DMS53 treated with DMSO at 0.1 percent for 48 hours (cell line): ENCODE results near the gene CDYL2.

ENCODE experiments used
- DNase-seq: peaks from one replicate; lab custom pipeline; 2025; ENCODE audit not compliant: unreplicated experiment; lab: John Stamatoyannopoulos, UW

The CDYL2 gene

DNA sequence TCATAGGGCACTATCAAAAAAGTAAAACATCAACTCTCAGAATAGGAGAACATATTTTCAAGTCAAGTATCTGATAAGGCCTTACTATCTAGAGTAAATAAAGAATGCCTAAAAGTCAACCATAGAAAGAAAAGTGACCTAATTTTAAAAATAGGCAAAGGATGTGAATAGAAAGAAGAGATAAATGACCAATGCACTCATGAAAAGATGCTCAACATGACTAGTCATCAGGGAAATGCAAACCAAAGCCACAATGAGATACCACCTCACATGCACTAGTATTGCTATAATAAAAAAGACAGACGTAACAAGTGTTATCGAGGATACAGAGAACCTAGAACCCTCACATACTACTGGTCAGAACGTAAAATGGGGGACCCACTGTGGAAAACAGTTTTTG, 172.8 kb downstream of the CDYL2 start:
- DNase-seq, result no peak

GRCh38 chr16:80628254-80628653, 176.1 kb downstream of the CDYL2 start:
- DNase-seq, result no peak

- DNase-seq, result no peak
These were observed 177.3 kb downstream of the CDYL2 start for GRCh38 chr16:80627108-80627507.

GRCh38 chr16:80623376-80623775, 181.0 kb downstream of the CDYL2 start:
- DNase-seq, result no peak

DNA sequence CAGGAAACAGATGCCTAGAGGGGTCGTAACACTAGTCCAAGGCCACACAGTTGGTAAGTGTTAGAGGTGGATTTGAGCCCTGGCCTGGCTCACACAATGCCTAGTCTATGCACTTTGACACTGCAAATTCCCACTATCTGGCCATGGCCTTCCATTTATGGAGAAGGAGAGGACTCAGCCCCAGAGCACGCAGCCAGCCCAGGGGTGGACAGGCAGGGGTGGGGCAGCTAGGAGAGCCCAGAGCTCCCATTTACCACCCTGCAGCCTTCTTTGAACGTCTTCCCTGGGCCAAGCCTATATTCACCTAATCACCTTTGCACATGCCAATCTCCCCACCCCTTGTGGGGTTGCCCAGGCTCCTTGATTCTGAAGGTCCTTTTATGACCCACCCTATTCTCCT, 182.4 kb downstream of the CDYL2 start:
- DNase-seq, result no peak

DNA sequence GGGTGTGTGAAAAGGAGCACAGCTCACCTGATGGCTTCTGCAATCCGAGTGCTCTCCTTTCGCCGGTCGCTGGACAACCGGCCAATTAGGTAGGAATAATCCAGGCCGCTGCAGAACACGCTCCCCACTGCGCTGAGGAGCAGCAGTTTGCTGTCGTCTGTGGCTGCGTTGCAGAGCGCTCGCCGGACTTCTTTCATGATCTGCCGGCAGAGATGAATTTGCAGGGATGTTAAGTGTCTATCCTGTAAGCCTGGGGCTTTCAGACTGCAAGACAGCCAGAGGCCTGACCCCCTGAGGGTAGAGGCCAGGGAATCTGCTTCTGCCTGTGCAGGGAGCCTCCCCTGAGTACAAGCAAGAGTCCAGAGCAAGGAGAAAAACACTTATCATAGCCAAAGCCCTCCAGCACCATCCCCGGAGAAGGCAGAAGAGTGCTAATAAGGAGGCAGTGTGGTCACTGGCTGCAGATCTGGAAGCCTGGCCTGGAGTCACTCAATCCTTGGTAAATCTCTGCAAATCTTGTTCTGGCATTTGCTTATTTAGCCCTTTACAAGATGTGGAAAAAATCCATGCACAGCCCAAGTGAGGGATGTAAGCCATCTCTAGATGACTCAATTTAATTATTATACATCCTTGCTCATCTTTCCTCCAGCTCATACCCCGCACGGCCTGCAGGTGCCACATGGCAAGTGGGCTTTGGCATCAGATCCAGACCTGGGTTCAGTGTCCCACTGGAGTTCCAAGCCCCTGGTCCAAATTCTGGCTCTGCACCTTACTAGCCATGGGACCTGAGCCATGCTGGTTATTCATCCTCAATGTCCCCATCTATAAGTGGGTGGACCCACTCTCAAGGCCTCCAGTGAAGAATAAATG, 183.4 kb downstream of the CDYL2 start:
- DNase-seq, result no peak

- no peak for DNase-seq
These were observed 184.6 kb downstream of the CDYL2 start for GRCh38 chr16:80619824-80620223.

GRCh38 chr16:80618862-80619648, 185.3 kb downstream of the CDYL2 start:
- no peak for DNase-seq

DNA sequence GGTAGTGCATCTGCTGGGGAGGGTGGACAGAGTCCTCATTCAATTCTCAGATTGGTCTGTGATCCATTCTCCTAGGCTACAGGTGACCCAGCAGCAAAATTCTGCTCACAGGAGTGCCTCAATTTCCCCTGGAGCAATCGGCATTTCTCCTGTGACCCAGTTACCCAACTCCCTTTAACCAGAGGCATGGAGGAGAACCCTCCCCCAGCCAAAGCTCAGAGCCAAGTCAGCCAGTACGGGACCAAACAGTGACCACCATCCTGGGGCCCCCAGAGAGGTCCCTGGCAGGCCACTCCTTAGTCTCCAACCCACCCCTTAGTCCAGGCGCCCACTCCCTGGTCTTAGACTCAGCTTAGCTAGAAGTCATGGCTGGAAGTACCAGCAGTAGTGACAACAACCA, 188.0 kb downstream of the CDYL2 start:
- DNase-seq, result no peak

DNA sequence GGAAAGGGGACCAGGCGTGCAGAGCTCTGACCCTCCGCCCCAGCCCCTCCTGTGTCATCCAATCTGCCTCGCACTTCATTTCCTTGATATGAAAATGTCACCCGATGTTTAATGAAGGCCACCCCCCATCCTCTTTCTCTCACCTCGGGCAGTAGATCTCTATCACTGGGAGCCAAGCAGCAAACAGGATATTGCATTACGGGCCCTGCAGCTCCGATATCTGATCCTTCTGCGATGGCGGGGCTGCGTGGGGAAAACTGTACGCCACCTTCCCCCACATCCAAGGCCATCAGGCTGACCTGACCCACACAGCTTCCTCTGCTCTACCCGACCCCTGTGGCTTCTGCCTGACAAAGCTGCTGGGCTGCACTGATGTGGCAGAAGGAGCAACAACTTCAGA, 188.7 kb downstream of the CDYL2 start:
- DNase-seq, result no peak

GRCh38 chr16:80614908-80615671, 189.3 kb downstream of the CDYL2 start:
- DNase-seq, result no peak

GRCh38 chr16:80612461-80613017, 191.9 kb downstream of the CDYL2 start:
- no peak for DNase-seq

GRCh38 chr16:80611930-80612327, 192.5 kb downstream of the CDYL2 start:
- DNase-seq, result no peak

DNA sequence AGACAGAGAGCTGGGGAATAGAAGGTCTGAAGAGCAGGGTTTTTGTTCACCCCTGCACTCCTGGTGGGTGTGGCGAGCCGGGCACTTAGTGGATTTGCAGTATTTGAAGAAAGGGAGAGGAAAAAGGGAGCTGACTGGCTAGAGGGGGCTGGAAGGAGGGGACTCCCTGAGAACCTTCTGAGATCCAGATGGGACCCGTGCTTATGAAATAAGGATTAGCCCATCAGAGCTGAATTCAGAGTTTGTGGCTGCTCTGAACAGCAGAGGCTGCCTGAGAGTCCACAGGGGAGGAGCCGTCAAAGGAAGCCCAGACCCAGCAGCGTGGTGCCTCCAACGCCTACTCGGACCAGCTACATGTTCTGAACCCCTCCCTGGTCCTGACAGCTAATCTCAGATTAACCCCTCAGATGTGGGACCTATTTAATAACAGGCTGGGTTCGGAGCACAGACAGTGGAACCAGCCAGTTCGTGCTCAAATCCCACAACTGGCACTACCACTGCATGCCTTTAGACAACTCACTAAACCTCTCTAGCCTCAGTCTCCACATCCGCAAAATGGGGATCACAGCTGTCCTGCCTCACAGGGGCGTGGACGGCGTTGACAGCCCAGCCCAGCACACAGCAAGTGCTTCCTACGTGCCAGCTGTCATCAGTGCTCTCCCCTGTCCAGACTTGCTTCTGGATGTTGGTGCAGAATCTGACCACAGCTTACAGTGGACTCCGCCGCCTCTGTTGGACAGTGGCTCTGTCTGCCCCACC, 193.0 kb downstream of the CDYL2 start:
- no peak for DNase-seq

DNA sequence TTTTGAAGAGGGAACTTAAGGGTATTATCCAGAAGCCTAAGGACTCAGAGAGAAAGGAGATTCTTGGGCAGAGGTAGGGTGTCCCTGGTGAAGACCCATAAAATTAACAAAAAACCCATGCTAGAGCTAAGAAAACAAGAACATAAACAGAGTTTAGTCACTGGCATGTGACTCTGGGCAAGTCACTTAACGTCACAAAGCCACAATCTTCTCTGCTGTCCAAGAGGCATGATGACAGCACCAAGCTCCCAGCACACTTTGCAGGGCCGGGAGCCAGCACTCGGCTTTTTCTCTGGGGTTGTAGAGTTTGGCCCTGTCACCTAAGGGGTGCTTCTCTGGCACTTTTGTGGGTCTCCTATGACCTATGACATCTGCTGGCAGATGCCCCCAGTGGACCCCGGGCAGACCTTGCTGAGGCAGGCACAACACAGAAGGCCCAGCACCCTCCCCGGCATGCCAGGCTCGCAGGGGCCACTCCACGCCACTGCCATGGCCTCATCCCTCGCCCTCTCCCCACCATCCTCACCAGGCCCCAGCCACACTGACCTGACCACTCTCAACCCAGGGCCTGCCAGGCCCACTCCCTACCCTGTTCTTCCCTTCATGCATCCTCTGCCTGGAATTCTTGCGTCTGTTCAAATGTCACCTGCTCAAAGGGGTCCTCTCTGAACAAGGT, 193.8 kb downstream of the CDYL2 start:
- DNase-seq, result no peak

DNA sequence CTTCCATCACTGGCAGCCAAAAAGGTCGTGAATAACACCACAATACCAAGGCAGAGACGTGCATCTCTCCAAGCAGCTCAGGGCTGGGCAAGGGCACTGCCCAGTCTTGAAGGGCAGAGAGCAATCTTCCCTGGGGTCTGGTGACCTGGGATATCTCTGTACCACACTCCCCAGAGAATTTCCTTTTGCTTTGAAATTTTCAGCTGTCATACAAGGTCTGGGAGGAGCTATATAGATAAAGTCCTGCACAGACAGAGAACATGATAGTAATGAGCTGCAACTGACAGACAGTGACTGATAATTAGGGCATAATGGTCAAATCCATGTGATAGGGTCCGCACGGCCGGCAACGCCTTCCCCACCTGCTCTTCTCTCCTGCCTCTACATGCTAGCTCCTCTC, 195.5 kb downstream of the CDYL2 start:
- DNase-seq, result no peak

GRCh38 chr16:80607204-80607603, 197.2 kb downstream of the CDYL2 start:
- no peak for DNase-seq

DNA sequence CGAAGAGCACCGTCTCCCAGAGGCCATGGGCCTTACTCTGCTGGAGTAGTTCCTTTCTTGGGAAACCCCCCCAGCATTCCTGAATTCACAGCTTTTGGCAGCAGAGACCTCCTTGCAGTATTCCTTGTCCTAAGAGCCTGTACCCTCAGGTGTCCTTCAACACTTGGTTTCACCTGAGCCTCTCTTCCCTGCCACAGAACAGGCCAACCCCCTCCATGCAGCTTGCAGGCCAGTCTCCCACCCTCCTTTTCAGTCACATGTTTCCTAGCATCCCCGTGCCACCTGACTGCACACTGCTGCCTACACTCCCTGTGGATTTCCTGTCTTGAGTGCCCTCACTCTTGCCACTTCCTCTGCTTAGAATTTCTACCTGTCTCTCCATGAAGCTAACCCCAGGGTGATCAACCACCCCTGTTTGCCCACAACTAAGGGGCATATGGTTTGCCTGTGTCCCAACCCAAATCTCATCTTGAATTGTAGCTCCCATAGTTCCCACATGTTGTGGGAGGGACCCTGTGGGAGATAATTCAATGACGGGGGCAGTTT, 198.1 kb downstream of the CDYL2 start:
- no peak for DNase-seq

DNA sequence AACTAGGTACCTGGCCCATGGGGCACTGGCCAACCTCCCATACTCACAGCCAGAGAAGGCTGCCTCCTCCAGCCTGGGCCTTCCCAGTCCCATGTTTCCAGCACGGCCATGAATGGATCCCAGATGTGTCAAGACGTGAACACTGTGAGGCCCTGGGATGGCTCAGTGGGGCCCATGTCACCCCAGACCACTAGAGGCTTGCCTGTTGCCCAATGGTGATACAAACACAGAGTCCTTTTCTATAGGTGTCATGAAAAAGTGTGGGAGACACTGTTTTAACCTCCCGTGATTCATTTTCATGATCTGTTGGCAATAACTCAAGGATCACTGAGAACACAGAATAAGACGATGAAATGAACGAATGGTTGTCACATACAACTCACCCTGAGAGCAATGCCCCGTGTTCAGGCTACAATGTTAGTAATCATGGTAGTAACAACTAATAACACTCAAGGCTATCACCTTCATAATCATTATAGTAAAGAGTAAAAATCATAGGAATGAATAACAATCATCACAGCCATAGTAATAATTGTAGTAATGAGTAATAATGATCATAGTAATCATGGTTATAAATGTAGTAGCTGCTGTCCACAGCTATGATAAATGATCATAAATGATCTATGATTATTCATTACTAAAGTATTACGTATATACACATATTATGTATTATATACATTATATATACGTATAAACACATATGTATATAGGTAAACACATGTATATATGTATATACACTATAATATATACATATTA, 199.6 kb downstream of the CDYL2 start:
- DNase-seq, result no peak
